Activated naive CD4-positive, alpha-beta T cell treated with anti-CD3 and anti-CD28 coated beads, Interleukin-2, amount 50 U/mL, for 24 hours (primary cell): ENCODE results near the gene LUZP1.

Experiments
- H3K27ac Mint-ChIP-seq: one replicate; pipeline ENCODE4 v1.8.0; 2021; ENCODE audit warnings: mild to moderate bottlenecking, mixed read lengths
- H3K27me3 Mint-ChIP-seq: one replicate; pipeline ENCODE4 v1.8.0; 2021; ENCODE audit warnings: mixed read lengths
- H3K36me3 Mint-ChIP-seq: one replicate; pipeline ENCODE4 v1.8.0; 2021; ENCODE audit warnings: mixed read lengths
- H3K4me1 Mint-ChIP-seq: one replicate; pipeline ENCODE4 v1.8.0; 2021; ENCODE audit warnings: mixed read lengths
- H3K4me3 Mint-ChIP-seq: one replicate; pipeline ENCODE4 v1.8.0; 2021; ENCODE audit warnings: mild to moderate bottlenecking, mixed read lengths
- H3K9me3 Mint-ChIP-seq: one replicate; pipeline ENCODE4 v1.8.0; 2021; ENCODE audit warnings: mixed read lengths

LUZP1 gene

GRCh38 chr1:23118407-23118806 is 50.2 kb downstream of the LUZP1 start:
- H3K27ac Mint-ChIP-seq, result peak overlapping the region; percentile 55
- H3K36me3 Mint-ChIP-seq, result no peaks in the 10 kb centered on the region
- H3K9me3 Mint-ChIP-seq, result no peaks in the 10 kb centered on the region
- peak overlapping the region; percentile 66 for H3K4me3 Mint-ChIP-seq
- H3K27me3 Mint-ChIP-seq, result no peaks in the 10 kb centered on the region
- peaks cover 72% of the 10 kb centered on the region for H3K4me1 Mint-ChIP-seq

GRCh38 chr1:23116921-23117699 is 51.5 kb downstream of the LUZP1 start:
- Mint-ChIP-seq H3K27ac (no peak overlapping the region), H3K36me3 (no peaks in the 10 kb centered on the region)

GRCh38 chr1:23116216-23116836 is 52.3 kb downstream of the LUZP1 start:
- Mint-ChIP-seq H3K27ac (no peak overlapping the region), H3K4me3 (no peak overlapping the region), H3K36me3 (no peaks in the 10 kb centered on the region), H3K9me3 (no peaks in the 10 kb centered on the region), H3K27me3 (no peaks in the 10 kb centered on the region), H3K4me1 (peaks cover 78% of the 10 kb centered on the region)

More at GRCh38 chr1:23116921-23117699, 51.5 kb downstream of the LUZP1 start:
- no peak overlapping the region for H3K4me3 Mint-ChIP-seq
- H3K9me3 Mint-ChIP-seq, result no peaks in the 10 kb centered on the region
- no peaks in the 10 kb centered on the region for H3K27me3 Mint-ChIP-seq
- H3K4me1 Mint-ChIP-seq, result peaks cover 73% of the 10 kb centered on the region

- H3K4me3 Mint-ChIP-seq, result no peak overlapping the region
- H3K27me3 Mint-ChIP-seq, result no peaks in the 10 kb centered on the region
- peaks cover 76% of the 10 kb centered on the region for H3K4me1 Mint-ChIP-seq
- H3K9me3 Mint-ChIP-seq, result no peaks in the 10 kb centered on the region
- no peak overlapping the region for H3K27ac Mint-ChIP-seq
- H3K36me3 Mint-ChIP-seq, result no peaks in the 10 kb centered on the region
Observed at GRCh38 chr1:23114424-23115079, 54.1 kb downstream of the LUZP1 start.

GRCh38 chr1:23111600-23112535 is 56.8 kb downstream of the LUZP1 start:
- peaks cover 68% of the 10 kb centered on the region for H3K4me1 Mint-ChIP-seq

GRCh38 chr1:23110391-23110790 is 58.3 kb downstream of the LUZP1 start:
- Mint-ChIP-seq H3K36me3 (peaks cover 8% of the 10 kb centered on the region), H3K27ac (no peak overlapping the region), H3K9me3 (no peaks in the 10 kb centered on the region), H3K27me3 (no peaks in the 10 kb centered on the region), H3K4me1 (peaks cover 60% of the 10 kb centered on the region), H3K4me3 (peak overlapping the region; percentile 15)

More at GRCh38 chr1:23111600-23112535, 56.8 kb downstream of the LUZP1 start:
- no peak overlapping the region for H3K4me3 Mint-ChIP-seq
- H3K36me3 Mint-ChIP-seq, result peaks cover 8% of the 10 kb centered on the region
- no peaks in the 10 kb centered on the region for H3K27me3 Mint-ChIP-seq
- no peaks in the 10 kb centered on the region for H3K9me3 Mint-ChIP-seq
- peak overlapping the region; percentile 24 for H3K27ac Mint-ChIP-seq

- Mint-ChIP-seq H3K36me3 (peaks cover 8% of the 10 kb centered on the region), H3K4me3 (no peak overlapping the region), H3K27ac (no peak overlapping the region), H3K27me3 (no peaks in the 10 kb centered on the region), H3K4me1 (peaks cover 47% of the 10 kb centered on the region), H3K9me3 (no peaks in the 10 kb centered on the region)
Observed at GRCh38 chr1:23108918-23109533, 59.6 kb downstream of the LUZP1 start.

- H3K27me3 Mint-ChIP-seq, result no peaks in the 10 kb centered on the region
- peak overlapping the region; percentile 96 for H3K27ac Mint-ChIP-seq
- peak overlapping the region; percentile 86 for H3K4me3 Mint-ChIP-seq
- peaks cover 48% of the 10 kb centered on the region for H3K4me1 Mint-ChIP-seq
- peaks cover 10% of the 10 kb centered on the region for H3K36me3 Mint-ChIP-seq
- H3K9me3 Mint-ChIP-seq, result no peaks in the 10 kb centered on the region
Observed at GRCh38 chr1:23103001-23103889, 65.4 kb downstream of the LUZP1 start.

- Mint-ChIP-seq H3K36me3 (peaks cover 6% of the 10 kb centered on the region), H3K27ac (peak overlapping the region; percentile 15), H3K27me3 (no peaks in the 10 kb centered on the region), H3K9me3 (no peaks in the 10 kb centered on the region), H3K4me3 (no peak overlapping the region), H3K4me1 (peaks cover 49% of the 10 kb centered on the region)
Observed at GRCh38 chr1:23102289-23102688, 66.4 kb downstream of the LUZP1 start.

GRCh38 chr1:23101887-23102286 is 66.8 kb downstream of the LUZP1 start:
- Mint-ChIP-seq H3K36me3 (peaks cover 6% of the 10 kb centered on the region), H3K4me1 (peaks cover 49% of the 10 kb centered on the region), H3K9me3 (no peaks in the 10 kb centered on the region), H3K27ac (peak overlapping the region; percentile 15), H3K4me3 (no peak overlapping the region), H3K27me3 (no peaks in the 10 kb centered on the region)

- H3K27ac Mint-ChIP-seq, result no peak overlapping the region
- H3K27me3 Mint-ChIP-seq, result no peaks in the 10 kb centered on the region
- peaks cover 49% of the 10 kb centered on the region for H3K4me1 Mint-ChIP-seq
- no peak overlapping the region for H3K4me3 Mint-ChIP-seq
- no peaks in the 10 kb centered on the region for H3K9me3 Mint-ChIP-seq
- peaks cover 6% of the 10 kb centered on the region for H3K36me3 Mint-ChIP-seq
Observed at GRCh38 chr1:23101101-23101827, 67.4 kb downstream of the LUZP1 start.

- peak overlapping the region; percentile 83 for H3K27ac Mint-ChIP-seq
- H3K36me3 Mint-ChIP-seq, result peaks cover 6% of the 10 kb centered on the region
- H3K9me3 Mint-ChIP-seq, result no peaks in the 10 kb centered on the region
- H3K4me1 Mint-ChIP-seq, result peaks cover 49% of the 10 kb centered on the region
- H3K27me3 Mint-ChIP-seq, result no peaks in the 10 kb centered on the region
- no peak overlapping the region for H3K4me3 Mint-ChIP-seq
Observed at GRCh38 chr1:23100074-23100748, 68.4 kb downstream of the LUZP1 start.

GRCh38 chr1:23099171-23099536 is 69.5 kb downstream of the LUZP1 start:
- H3K27ac Mint-ChIP-seq, result no peak overlapping the region

More at GRCh38 chr1:23099171-23099536, 69.5 kb downstream of the LUZP1 start:
- Mint-ChIP-seq H3K4me1 (peaks cover 49% of the 10 kb centered on the region), H3K27me3 (no peaks in the 10 kb centered on the region), H3K9me3 (no peaks in the 10 kb centered on the region), H3K4me3 (no peak overlapping the region), H3K36me3 (peaks cover 6% of the 10 kb centered on the region)
